NOMO-1 treated with dmso at 0.1 percent for 144 hours (cell line): ENCODE results near the gene ALB.
A peak's percentile ranks its signal among the peaks of the same experiment; 100 is the strongest.
"Not testable (repeated sequence)": the region's sequence is repeated elsewhere in the genome, so short reads cannot be mapped to it uniquely, and the experiment has no call there.

Experiments
- DNase-seq: peaks from one replicate; lab custom pipeline; 2025; ENCODE audit not compliant: unreplicated experiment; lab: John Stamatoyannopoulos, UW

The ALB gene

DNA sequence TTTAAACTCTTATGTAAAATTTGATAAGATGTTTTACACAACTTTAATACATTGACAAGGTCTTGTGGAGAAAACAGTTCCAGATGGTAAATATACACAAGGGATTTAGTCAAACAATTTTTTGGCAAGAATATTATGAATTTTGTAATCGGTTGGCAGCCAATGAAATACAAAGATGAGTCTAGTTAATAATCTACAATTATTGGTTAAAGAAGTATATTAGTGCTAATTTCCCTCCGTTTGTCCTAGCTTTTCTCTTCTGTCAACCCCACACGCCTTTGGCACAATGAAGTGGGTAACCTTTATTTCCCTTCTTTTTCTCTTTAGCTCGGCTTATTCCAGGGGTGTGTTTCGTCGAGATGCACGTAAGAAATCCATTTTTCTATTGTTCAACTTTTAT is at the start of gene ALB:
Gene ALB, plus strand, starts transcription at position 246 of the 400 bp plus-strand sequence. Its CDS starts 41 bp downstream, at position 287.
- no peak for DNase-seq

DNA sequence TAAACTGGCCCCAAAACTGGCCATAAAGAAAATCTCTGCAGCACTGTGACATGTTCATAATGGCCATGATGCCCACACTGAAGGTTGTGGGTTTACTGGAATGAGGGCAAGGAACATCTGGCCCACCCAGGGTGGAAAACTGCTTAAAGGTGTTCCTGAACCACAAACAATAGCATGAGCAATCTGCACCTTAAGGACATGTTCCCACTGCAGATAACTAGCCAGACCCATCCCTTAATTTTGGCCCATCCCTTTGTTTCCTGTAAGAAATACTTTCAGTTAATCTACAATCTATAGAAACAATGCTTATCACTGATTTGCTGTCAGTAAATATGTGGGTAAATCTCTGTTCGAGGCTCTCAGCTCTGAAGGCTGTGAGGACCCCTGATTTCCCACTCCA is 46.9 kb upstream of the ALB start:
- DNase-seq: not testable (repeated sequence)

DNA sequence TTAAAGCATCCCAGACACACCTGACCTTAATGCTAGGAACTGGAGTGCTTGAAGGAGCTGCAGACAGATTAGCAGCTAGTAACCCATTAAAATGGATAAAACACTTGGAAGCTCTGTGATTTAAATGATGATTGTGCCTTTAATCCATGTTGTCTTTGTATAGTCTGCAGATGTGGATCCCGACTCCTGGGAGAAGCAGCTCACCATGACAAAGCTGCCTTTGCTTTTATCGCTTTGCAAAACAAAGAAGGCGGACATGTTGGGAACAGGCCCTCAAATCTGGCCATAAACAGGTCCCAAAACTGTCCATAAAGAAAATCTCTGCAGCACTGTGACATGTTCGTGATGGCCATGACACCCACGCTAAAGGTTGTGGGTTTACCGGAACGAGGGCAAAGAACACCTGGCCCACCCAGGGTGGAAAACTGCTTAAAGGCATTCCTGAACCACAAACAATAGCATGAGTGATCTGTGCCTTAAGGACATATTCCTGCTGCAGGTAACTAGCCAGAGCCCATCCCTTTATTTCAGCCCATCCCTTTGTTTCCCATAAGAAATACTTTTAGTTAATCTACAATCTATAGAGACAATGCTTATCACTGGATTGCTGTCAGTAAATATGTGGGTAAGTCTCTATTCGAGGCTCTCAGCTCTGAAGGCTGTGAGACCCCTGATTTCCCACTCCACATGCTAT is 34.4 kb upstream of the ALB start:
- DNase-seq: not testable (repeated sequence)

DNA sequence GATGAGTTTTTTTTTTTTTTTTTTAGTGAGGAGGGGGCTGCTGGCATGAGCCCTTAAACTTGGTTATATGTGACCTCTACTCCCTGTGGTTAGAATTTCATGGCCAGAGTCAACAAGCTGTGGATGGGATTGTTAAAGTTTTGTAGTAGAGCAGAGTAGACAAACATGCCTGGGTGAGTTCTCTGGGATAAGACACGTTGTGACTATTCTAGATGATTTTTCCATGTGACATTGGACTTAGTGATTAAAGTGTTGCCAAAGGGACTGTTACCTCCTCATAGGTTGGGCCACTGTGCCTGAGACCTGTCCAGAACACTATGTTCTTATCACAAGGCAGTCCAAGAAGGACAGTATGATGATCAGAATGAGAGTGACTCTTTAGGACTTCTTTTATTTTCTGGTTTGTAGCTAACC is 28.8 kb upstream of the ALB start:
- DNase-seq: no peak

DNA sequence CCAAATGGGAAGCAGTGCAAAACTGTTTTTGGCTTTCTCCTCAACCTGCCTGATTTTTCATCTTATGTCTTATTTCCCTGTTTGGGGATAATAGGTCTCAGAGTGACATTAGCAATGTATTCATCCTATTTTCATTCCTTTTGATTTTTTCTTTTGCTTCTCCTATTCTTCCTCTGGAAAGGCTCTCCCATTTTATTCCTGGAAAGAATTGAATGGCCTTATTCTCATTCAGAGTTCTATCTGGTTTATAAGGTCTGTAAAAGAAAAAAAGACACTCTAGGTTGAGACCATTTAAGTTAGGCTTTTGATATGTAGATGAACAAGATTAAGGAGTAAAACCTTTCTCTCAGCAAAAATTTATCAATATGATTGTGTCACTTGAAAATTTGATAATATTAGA is 27.8 kb upstream of the ALB start:
- no peak for DNase-seq

DNA sequence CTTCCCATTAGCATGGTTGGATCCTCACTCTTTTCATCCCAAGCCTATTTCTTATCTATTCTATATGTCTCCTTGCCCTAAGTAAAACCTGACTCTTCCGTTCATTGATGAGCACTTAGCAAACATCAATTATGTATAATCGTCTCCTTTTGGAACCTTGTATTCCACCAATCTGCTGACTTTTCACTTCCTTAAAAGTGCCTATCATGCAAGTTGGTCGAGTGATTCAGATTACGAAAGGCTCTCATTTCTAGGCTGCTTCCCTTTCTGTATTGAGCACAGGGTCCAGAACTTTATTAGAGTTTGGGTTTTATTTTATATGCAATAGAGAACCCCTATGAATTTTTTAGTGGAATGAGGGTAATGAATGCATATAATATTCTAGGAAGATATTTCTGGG is 27.1 kb upstream of the ALB start:
- peak; percentile 11 for DNase-seq

DNA sequence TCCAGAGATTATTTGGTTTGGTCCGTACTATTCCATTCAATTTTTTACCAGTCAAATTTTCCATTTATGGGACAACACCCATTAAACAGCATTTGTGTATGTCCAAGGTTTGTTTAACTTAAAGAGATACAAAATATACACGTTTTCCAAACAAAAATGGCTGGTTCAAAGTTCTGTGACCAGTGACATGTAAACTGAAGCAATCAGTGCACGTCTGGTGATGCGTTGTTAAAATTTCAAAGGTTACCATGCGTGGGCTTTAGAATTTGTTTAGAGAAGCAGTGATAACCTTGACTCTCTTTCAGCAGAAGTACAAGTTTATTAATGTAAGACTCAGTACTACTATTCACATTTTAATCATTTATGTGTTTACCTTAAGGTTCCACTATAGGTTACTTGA is 25.2 kb upstream of the ALB start:
- DNase-seq: no peak

DNA sequence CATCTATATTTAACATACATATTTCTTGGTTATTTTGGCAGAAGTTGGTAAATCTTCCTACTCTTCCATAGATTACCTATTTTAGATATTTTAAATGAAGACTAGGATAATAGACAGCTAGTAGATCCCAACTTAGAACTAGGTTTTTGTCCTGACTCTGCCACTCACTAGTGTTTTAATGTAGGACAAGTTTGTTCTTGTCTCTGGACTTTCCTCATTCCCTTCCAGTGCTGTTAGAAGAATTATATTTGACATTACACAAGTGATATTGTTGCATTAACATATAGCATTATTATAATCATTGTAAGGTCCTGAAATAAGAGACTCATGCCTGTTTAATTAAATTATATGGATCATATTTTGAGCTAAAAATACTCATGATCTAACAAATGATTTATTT is 24.1 kb upstream of the ALB start:
- DNase-seq: no peak

DNA sequence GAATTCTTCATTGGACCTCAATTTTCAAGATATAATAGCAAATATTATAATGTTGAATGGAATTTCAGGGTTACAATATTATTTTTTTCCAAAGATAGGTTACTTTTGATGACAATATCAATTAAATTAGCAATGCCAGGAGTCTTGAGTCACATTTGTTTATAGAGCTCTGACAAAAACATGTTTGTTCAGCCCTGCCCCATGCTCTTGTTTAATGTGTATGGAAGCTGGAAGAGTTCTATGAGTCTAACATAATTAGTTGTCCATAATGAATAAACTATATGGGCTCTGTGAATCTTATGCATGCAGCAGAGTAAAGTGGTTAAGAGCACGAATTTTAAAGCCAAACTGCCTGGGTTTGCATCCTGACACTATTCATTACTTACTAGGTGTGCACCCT is 22.9 kb upstream of the ALB start:
- no peak for DNase-seq

DNA sequence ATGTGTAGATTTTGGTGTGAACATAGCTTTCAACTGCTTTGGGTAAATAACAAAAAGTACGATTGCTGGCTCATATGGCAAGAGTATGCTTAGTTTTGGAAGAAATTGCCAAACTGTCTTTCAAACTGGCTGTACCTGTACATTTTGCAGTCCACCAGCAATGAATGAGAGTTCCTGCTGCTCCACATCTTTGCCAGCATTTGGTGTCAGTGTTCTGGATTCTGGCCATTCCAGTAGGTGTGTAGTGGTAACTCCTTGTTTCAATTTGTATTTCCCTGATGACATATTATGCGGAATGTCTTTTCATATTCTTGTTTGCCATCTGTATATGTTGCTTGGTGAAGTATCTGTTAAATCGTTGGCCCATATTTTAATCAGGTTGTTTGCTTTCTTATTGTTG is 20.6 kb upstream of the ALB start:
- no peak for DNase-seq

DNA sequence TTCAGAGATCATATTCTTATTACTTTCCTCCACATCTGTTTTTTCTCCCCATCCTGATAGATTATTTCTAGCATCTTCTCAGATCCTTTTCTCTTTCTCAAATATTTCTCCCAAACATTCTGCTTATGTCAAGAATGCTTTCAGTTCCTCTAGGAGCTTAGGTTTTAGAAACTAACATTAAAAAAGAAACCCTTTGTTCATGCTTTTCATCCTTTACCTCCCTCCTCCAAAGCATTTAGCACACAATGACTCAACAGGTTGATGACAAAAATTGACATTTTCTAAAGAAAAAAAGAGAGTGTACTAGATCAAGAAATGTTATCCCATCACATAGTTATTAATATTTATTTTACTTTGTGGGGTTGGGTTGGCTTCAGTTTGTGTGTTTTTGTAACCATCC is 16.5 kb upstream of the ALB start:
- DNase-seq: no peak

DNA sequence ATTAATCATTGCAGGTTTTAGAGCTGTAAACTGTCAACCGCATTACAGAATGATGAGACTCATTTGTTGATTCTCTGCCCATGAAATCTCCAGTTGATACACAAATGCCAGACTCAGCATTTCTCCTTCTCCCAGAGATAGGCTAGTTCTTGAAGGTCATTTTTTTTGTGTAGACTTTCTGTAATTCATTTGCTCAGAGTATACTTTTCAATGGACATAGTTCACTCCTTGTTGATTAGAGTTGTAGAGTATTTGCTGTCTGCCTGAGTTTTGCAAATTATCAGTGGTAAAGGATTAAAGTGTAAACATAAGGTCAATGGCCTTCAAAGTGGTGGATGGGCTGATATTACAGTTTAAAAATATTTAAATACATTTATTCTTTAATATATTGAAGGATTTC is 15.2 kb upstream of the ALB start:
- no peak for DNase-seq

DNA sequence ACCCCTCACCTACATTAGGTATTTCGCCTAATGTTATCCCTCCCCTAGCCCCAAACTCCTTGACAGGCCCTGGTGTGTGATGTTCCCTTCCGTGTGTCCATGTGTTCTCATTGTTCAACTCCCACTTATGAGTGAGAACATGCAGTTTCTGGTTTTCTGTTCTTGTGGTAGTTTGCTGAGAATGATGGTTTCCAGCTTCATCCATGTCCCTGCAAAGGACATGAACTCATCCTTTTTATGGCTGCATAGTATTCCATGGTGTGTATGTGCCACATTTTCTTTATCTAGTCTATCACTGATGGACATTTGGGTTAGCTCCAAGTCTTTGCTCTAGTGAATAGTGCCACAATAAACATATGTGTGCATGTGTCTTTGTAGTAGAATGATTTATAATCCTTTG is 14.4 kb upstream of the ALB start:
- DNase-seq: not testable (repeated sequence)

DNA sequence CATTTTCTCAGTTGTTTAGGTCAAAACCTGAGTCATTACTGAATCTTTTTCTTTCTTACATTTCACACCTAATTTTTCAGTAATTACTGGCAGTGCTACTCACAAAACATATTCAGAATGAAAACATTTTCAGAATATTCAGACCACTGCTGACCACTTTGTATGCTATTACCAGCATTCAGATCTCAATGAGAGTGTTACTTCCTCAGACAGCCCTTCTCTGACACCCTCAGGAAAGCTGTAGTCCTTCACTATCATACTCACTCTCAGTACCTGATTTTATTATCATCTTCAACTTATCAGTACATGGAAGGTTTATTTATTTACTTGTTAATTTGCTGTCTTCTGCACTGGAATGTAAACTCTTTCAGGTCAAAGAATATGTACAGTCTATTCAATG is 12.3 kb upstream of the ALB start:
- DNase-seq: no peak

DNA sequence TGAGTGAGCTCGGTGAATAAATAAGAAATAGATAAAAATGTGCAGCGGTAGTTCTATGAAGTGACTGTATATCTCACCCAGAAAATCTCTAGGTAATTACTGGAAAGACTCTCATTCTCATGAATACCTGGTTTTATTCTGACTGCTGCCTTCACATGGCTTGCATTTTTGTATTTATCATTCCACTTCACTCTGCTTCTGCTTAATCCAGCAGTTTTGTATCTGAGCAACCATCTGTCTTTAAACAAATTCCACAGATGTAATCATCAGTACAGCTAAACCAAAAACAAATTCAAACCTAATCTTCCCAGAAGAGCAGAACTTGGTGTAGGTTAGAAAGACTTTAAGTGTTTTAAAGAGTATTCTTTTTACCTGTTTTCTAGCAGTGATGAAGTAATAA is 11.2 kb upstream of the ALB start:
- DNase-seq: no peak

DNA sequence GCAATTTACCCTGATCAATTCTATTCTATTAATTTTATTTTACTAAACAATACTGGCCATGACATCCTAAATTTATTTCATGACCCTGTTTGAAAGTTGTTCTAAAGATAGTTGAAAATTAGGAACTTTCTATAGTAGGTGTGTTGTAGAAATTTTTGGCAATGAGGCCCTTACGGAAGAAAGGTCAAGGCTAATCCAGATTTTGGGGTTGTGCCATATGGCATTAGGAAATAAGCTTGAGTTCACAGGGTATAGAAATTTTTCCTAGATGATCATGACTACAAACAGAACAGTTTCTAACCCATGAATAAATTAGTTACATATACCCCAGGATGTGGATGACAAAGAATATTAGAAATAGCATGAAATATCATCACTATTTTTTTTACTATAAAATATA is 7.8 kb upstream of the ALB start:
- no peak for DNase-seq

DNA sequence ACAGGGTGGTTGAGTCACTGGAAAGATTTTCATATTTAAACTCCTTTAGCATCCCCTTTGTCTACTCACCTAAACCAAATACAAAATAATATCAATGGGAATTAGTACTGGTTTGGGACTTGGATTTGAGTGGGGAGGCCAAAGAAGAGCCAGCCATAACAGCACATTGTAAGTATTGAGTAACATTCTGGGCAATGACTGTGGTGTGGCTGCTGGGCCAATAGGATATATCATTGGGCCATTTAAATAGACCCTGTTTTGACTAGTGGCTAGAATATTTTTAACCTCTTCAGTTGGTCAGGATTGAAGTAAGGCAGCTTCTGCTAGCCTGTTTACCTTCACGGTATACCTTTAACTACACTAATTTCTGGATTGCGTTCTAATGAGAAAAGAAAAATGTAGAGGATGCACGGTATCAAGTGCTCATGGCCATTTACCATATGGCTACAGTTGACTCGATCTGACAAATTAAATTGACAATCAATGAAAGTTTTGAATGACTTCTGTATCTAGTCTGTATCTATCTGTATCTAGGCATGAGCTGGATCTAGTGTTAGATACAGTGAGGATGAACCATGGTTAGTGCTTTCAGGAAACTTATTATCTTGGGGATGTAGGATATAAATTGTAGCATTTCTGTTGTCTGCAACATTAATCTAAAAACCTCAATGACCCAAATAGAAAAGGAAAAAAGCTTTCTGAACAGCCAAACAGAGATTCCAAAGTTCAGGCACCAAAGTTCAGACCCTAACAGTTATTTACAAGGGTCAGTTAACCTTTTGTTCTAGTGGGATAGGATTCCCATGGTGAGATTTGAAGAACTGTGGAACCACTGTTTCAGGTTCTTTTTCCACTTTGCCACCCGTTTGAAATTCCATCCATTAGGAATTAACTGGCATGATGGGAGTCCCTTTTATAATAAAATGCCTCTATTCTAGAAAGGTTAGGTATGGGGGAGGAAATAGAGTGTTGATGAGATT is 6.8 kb upstream of the ALB start:
- DNase-seq: no peak

DNA sequence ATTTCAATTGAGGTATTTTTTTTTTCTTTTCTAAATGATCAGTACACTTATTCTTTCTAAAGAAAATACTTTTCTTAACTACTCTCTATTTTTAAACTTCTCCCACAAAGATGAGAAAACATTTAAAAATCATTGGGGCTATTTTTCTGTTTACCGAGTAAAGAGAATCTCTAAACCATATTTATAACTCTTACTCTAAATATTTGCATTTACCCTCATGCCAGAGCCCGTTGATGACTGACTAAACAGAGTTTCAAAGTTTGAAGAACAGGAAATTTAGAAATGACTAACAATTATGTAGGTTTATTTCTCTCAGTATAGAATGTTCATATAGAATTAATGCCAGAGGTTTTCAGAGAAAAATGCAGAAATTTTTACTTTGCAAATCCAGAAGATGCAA is 2.7 kb upstream of the ALB start:
- DNase-seq: no peak

DNA sequence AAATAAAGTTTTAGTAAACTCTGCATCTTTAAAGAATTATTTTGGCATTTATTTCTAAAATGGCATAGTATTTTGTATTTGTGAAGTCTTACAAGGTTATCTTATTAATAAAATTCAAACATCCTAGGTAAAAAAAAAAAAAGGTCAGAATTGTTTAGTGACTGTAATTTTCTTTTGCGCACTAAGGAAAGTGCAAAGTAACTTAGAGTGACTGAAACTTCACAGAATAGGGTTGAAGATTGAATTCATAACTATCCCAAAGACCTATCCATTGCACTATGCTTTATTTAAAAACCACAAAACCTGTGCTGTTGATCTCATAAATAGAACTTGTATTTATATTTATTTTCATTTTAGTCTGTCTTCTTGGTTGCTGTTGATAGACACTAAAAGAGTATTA is 370 bp downstream of the ALB start:
- DNase-seq: no peak

DNA sequence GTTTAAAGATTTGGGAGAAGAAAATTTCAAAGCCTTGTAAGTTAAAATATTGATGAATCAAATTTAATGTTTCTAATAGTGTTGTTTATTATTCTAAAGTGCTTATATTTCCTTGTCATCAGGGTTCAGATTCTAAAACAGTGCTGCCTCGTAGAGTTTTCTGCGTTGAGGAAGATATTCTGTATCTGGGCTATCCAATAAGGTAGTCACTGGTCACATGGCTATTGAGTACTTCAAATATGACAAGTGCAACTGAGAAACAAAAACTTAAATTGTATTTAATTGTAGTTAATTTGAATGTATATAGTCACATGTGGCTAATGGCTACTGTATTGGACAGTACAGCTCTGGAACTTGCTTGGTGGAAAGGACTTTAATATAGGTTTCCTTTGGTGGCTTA is 1.1 kb downstream of the ALB start:
- DNase-seq: no peak

DNA sequence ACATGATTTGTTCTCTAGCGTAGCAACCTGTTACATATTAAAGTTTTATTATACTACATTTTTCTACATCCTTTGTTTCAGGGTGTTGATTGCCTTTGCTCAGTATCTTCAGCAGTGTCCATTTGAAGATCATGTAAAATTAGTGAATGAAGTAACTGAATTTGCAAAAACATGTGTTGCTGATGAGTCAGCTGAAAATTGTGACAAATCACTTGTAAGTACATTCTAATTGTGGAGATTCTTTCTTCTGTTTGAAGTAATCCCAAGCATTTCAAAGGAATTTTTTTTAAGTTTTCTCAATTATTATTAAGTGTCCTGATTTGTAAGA is 2.4 kb downstream of the ALB start:
- DNase-seq: no peak

DNA sequence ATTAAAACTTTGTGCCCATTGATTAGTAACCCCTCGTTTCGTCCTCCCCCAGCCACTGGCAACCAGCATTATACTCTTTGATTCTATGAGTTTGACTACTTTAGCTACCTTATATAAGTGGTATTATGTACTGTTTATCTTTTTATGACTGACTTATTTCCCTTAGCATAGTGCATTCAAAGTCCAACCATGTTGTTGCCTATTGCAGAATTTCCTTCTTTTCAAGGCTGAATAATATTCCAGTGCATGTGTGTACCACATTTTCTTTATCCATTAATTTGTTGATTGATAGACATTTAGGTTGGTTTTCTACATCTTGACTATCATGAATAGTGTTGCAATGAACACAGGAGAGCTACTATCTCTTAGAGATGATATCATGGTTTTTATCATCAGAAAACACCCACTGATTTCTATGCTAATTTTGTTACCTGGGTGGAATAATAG is 3.2 kb downstream of the ALB start:
- no peak for DNase-seq
